ENCODE measurements around the gene RASD2. TPM values are rescaled to one million over a fixed set of nuclear protein-coding genes. Genes with fewer than 3 reads are reported as not detected.
A peak's percentile ranks its signal among the peaks of the same experiment; 100 is the strongest.

Gene RASD2
- total RNA-seq, 1 donor from 2014 or later, result 4.4 TPM

- no peak for DNase-seq (ENCODE audit: low spot score)
Measured at GRCh38 chr22:35582218-35582860, 41.7 kb downstream of the RASD2 start.

GRCh38 chr22:35582861-35583670 is 42.4 kb downstream of the RASD2 start:
- peak; percentile 42 for DNase-seq (ENCODE audit: low spot score)

GRCh38 chr22:35586771-35587170 is 46.1 kb downstream of the RASD2 start:
- DNase-seq (ENCODE audit: low spot score), result no peak

- peak; percentile 58 for DNase-seq (ENCODE audit: low spot score)
Measured at GRCh38 chr22:35587447-35587870, 46.8 kb downstream of the RASD2 start.

- DNase-seq (ENCODE audit: low spot score), result no peak
Measured at GRCh38 chr22:35587896-35588295, 47.3 kb downstream of the RASD2 start.

DNA sequence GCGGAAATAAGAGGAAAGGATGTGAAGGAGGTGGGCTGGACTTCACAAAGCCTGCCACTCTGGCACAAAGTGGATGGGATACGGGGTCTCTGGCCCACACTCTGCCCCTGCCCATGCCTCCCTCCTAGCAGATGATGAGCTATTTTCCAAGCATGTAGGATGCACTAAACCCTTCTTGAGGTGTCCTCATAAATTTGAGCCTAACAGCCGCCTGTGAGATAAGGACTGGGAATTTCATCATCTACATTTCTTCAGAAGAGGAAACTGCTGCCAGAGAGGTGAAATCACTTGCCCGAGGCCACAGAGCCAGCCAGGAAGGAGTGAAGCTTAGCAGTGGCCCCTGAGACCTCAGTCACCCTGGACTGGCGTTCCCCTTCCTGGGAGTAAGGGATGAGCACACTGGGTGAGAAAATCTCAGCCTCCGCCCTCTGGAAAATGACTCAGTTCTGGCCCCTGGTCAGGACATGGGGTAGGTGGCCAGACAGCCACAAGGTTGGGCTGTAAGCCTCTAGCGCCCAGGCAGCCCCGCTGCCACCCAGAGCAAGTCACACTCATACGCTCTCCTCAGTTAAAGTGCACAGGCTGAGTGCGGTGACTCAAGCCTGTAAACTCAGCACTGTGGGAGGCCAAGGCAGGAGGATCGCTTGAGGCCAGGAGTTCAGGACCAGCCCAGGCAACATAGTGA is 48.6 kb downstream of the RASD2 start:
- DNase-seq (ENCODE audit: low spot score), result no peak

DNA sequence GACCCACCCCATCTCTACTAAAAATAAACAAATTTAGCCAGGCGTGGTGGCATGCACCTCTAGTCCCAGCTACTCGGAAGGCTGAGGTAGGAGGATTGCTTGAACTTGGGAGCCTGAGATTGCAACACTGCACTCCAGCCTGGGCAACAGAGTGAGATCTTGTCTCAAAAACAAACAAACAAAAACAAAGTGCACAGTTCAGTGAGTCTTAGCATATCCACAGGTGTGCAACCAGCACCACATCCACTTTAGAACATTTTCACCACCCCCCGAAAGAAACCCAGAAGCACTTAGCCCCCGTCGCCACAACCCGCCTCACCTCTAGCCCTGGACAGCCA is 49.1 kb downstream of the RASD2 start:
- no peak for DNase-seq (ENCODE audit: low spot score)

DNA sequence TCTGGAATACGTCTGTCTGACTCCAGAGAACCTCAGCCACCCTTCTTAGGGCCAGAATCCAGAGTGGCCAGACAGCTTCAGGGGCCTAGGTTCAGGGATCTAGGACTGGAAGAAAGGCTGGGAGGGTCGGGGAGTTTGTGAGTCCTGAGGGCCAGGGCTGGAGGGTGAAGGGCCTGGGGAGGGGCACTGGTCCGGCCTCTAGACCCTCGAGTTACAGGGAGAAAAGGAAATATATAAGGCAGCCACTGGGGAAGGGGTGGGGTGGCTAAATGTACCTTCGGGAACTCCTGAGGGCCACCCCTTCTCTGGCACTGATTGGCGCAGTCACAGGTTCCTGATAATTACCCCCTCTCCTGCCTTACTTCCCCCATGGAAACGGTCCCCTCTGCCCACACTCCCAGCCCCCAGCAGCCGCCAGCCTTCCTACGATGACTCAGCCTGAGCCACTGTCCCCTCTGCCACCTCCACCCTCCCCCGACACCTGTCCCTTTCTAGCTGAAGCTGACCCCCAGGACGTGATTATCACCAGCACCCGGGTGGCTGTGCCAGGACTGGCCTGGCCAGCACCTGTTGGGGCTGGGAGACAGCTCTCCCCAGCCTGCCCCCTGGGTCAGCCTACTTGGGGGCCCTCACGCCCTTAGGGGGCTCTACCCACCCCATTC is 50.1 kb downstream of the RASD2 start:
- DNase-seq (ENCODE audit: low spot score), result no peak

DNA sequence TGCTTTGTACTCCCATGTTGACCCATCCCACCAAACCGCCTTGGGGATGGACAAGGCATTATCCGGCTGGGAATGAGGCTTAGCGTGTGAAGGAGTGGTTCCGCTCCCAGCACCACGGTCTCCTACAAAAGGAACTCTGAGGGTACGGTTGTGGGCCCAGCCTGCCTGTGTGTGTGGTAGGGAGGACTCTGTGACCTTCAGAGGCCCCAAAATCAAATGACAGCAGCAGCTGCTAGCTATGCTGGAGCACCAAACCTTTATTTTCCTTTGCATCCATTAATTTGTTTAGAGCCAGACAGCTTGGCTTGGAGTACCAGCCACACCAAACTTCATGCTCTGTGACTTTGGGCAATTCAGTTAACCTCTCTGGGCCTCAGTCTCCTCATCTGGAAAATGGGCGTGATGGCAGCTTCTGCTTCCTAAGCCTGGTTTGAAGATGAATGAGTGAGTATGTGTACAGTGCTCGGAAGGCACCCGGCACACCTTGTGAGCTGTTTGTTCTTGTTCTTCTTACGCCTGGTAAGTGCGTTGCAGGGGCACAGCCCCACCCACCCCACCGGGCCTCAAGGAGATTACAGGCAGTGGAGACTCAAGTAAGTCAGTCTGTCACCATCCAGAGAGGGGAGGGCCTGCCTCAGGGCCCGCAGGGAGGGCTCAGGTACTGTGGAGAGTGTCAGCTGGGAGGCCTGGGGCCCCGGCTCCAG is 51.2 kb downstream of the RASD2 start:
- DNase-seq (ENCODE audit: low spot score), result no peak

GRCh38 chr22:35592418-35592967 is 51.9 kb downstream of the RASD2 start:
- DNase-seq (ENCODE audit: low spot score), result no peak

DNA sequence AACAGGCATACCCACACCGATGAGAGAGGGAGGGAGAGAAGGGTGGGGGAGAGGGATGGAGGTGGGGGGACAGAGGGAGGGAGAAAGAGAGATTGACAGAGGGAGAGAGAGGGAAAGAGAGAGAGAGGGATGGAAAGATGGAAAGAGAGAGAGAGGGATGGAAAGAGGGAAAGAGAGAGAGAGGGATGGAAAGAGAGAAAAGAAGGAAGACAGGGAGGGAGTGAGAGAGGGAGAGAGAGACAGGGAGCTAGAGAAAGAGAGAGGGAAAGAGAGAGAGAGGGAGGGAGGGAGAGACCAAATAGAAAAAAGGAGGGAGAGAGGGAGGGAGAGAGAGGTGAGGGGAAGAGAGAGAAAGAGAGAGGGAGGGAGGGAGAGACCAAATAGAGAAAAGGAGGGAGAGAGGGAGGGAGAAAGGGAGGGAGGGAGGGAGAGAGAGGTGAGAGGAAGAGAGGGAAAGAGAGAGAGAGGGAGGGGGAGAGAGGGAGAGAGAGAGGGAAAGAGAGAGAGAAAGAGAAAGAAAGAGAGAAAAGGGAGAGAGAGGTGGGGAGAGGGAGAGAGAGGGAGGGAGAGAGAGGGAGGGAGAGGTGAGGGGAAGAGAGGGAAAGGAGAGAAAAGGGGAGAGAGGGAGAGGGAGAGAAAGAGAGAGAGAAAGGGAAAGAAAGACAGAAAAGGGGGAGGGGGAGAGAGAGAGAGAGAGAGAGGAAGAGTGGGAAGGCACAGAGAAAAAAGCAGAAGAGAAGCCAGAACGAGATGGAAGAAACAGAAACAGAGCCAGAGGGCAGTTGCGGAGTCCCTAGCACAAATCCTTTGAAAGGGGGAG is 52.6 kb downstream of the RASD2 start:
- no peak for DNase-seq (ENCODE audit: low spot score)

- DNase-seq (ENCODE audit: low spot score), result no peak
Measured at GRCh38 chr22:35593891-35594470, 53.4 kb downstream of the RASD2 start.

- no peak for DNase-seq (ENCODE audit: low spot score)
Measured at GRCh38 chr22:35594686-35595085, 54.1 kb downstream of the RASD2 start.

- DNase-seq (ENCODE audit: low spot score), result peak; percentile 58
Measured at GRCh38 chr22:35596821-35597220, 56.2 kb downstream of the RASD2 start.

- DNase-seq (ENCODE audit: low spot score), result no peak
Measured at GRCh38 chr22:35597692-35598395, 57.2 kb downstream of the RASD2 start.

DNA sequence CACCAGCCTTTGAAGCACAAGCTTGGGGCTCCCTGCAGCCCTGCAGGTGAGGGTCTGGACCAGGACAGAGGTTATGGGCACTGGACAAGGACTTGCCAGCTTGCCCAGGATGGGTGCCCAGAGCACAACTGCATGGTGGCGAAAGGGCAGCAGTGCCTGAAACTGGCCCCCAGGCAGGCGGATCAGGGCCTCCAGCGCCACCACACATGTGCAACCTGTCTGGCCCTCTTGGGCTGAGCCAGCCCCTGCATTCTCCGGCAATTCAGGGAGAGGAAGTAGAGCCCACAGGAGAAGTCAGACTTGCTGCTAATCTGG is 57.7 kb downstream of the RASD2 start:
- DNase-seq (ENCODE audit: low spot score), result no peak

GRCh38 chr22:35599364-35599763 is 58.7 kb downstream of the RASD2 start:
- no peak for DNase-seq (ENCODE audit: low spot score)

DNA sequence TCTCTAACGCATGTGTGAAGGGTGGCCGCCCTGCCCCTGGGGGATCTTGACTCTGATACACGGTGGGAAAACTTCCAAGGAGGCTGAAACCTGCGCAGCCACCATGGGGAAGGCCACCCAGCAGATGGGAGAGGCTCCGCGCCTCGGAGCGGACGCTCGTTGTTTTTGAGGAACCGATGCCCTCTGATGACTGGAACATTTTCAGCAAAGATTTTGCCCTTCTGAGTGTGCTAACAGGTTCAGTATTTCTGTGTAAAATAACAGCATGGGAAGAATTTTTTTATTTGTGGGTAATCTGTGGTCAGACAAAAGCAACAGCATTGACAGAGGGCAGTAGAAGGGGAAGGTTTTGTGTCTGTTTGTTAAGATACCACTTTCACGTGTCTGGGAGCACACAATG is 59.8 kb downstream of the RASD2 start:
- DNase-seq (ENCODE audit: low spot score), result no peak

GRCh38 chr22:35601013-35601580 is 60.5 kb downstream of the RASD2 start:
- DNase-seq (ENCODE audit: low spot score), result no peak

Measured in mucosa of gallbladder (tissue), 1 donor.